HUDEP-2 (cell line): ENCODE data around the gene UBE2C.
"Not testable (repeated sequence)": the region's sequence is repeated elsewhere in the genome, so short reads cannot be mapped to it uniquely, and the experiment has no call there.

Source experiments
- DNase-seq, 76 experiments: peaks; one replicate each; lab custom pipeline; 2025; ENCODE audit not compliant: unreplicated experiment in 76 of 76; lab: John Stamatoyannopoulos, UW

Gene UBE2C

GRCh38 chr20:45812157-45813005, at the start of gene UBE2C:
Gene UBE2C (plus strand): TSS chr20:45812644. CDS start chr20:45812696, 52 bp downstream.
- DNase-seq = peak in 72 of 76 experiments; percentile 11 to 97 (median 78)

DNA sequence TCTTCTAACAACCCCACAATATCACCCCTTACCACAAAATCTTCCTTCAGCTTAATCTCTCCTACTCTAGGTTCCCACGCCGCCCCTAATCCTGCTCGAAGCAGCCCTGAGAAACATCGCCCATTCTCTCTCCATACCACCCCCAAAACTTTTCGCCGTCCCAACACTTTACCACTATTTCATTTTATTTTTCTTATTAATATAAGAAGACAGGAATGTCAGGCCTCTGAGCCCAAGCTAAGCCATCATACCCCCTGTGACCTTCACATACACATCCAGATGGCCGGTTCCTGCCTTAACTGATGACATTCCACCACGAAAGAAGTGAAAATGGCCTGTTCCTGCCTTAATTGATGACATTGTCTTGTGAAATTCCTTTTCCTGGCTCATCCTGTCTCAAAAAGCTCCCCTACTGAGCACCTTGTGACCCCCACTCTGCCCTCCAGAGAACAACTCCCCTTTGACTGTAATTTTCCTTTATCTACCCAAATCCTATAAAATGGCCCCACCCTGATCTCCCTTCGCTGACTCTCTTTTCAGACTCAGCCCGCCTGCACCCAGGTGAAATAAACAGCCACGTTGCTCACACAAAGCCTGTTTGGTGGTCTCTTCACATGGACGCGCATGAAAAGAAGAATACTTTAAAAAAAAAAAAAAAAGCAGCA, 47.7 kb upstream of the UBE2C start:
- DNase-seq = not testable (repeated sequence)

- no peak for DNase-seq
Measured at GRCh38 chr20:45765307-45765875, 47.1 kb upstream of the UBE2C start.

- DNase-seq = no peak
Measured at GRCh38 chr20:45765980-45766379, 46.5 kb upstream of the UBE2C start.

- no peak for DNase-seq
Measured at GRCh38 chr20:45768479-45768878, 44.0 kb upstream of the UBE2C start.

GRCh38 chr20:45771182-45771759, 41.2 kb upstream of the UBE2C start:
- DNase-seq = peak in 67 of 76 experiments; percentile 3 to 82 (median 60)

DNA sequence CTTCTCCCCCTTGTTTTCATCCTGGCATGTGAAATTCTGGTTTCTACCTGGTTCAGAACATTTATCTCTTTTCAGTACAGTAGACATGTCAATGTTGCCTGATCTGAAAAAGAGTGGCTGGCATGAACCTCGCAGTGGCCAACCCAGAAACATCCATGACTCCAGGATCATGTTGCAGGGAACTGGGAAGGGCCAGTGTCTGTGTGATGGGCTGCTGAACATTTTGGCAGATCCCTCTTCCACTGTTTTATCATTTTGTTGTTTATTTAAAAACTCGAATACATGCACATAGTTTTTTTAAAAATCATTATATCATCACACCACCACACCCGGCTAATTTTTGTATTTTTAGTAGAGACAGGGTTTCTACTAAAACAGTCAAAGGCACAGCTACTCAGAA, 39.8 kb upstream of the UBE2C start:
- DNase-seq = no peak

DNA sequence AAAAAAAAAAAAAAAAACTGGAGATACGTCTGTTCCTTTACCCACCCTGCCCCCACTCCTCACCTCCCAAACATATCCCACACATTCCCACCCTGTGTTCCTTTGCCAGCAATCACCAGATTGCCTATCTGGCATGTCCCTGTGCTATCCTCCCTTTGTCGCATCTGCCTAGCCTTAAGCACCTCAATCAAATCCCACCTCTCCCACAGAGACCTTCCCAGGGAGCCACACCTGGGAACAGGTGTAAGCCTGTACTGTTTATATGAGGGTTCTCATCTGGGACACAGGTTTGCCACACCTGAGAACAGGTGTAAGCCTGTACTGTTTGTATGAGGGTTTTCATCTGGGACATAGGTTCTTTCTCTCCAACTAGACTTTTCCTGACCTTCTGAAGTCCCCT, 37.5 kb upstream of the UBE2C start:
- no peak for DNase-seq

GRCh38 chr20:45775411-45775810, 37.0 kb upstream of the UBE2C start:
- no peak for DNase-seq

GRCh38 chr20:45776931-45777330, 35.5 kb upstream of the UBE2C start:
- no peak for DNase-seq

DNA sequence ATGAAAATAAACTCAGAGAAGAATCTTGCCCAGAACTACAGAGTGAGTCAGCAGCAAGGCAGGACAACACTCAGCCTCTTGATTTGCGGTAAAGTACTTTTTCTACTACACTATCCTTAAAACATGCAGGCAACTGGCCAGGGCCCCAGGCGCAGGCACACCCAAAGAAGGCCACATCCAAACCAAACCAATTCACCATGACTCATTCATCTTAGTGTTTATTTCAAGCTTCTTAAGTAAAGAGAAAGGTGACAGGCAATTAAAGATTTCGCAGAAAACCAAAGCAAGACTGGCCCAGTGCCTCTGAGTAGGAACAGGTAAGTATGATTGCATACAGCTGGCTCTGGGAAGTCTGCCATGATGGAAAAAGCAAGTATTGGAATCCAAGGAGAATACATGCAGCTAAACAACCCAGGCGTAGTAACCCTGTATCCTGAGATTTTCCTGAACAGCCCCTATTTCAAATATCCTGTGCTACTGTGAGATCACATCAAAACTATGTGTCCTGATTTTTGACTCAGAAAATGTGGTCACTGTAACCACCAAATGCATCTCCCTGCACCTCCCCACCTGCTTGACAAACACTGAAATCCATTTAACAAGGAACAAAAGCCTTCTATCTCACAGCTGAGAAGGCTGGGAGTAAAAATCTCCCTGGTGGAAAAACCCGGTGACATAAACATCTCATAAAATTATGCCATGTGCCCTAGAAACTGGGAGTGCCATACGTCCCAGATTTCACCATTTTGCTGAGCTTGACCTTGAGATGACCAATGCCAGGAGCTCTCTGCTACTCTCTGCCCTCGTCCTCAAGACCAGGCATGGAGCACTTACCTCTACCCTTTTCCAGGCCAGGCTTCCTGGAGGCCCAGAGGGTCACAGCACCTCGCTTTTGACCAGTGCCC, 33.2 kb upstream of the UBE2C start:
- peak in 43 of 76 experiments; percentile 3 to 75 (median 21) for DNase-seq

DNA sequence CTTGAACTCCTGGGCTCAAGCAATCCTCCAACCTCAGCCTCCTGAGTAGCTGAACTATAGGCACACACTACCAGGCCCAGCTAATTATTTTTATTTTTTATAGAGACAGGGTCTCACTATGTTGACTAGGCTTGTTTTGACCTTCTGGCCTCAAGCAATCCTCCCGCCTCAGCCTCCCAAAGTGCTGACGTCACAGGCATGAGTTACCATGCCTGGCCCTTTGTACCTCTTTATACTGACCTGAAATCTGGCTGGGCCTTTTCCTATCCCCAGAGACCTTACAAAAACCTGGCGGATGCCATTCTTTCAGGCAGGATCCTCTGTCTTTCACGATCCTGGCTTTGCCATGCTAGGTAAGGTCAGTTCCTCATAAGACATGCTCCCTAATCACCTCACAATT, 32.3 kb upstream of the UBE2C start:
- DNase-seq = no peak

- DNase-seq = no peak
Measured at GRCh38 chr20:45781391-45781931, 31.0 kb upstream of the UBE2C start.

DNA sequence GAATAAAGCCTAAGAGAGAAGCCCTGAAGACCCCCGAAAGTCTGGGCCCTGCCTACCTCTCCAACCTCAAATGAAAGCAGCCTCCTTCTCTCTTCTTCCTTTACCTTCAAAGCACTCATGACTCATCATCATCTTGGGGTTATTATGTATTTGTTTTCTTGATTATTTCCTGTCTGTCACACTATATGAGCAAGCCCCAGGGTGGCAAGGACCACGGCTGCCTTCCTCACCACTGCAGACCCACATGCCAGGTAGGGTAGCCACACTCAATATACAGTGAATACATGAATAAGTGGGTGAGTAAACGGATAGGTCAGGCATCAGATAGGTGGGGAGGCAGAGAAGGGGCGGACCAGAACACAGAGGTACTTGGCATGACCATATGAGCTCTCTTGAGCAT, 29.6 kb upstream of the UBE2C start:
- DNase-seq = no peak

- peak in 6 of 76 experiments; percentile 0 to 24 (median 8) for DNase-seq
Measured at GRCh38 chr20:45783656-45784294, 28.7 kb upstream of the UBE2C start.

GRCh38 chr20:45788351-45788750, 24.1 kb upstream of the UBE2C start:
- no peak for DNase-seq

GRCh38 chr20:45792317-45793118, 19.9 kb upstream of the UBE2C start:
- DNase-seq = peak in 1 of 76 experiments; percentile 25

DNA sequence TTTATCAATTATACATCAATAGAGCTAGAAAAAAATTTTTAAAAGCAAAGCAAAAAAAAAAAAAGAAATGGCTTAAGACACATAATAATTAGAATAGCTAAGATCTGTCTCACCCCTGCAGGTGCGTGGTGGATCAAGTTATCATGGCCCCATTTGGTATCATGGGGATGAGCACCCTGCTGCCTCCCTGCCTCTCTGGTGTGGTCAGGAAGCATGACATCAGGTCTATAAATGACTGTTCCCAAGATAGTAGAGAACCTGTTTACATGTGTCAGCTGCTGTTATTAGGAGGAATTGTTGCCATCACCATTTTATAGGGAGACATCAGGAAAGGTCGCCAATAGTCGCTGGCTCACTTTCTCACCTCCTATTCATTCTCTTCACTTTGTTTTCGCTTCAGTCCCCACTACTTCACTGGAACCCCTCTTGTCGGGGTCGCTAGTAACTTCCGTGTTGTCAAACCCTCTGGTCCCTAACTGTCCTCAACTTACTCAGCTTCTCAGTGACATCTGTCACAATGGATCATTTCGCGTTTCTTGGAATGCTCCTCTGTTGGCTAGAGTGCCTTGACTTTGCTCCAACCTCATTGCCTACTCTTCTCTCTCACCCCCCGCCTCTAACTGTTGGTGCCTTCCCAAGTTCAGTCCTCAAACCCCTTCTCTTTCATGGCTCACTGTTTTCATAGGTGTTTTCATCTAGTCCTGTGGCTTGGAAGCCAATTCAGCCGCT, 15.9 kb upstream of the UBE2C start:
- DNase-seq = no peak
